Large intestine (tissue), 3 donors: ENCODE data around the gene POLD1. TPM values are rescaled to one million over a fixed set of nuclear protein-coding genes. Genes with fewer than 3 reads are reported as not detected.

Experiments used
- DNase-seq, 2 donors: peaks; one replicate each; pipeline versions ENCODE4 v3.0.0 to v3.0.0-alpha.2; 2013
- H3K27ac ChIP-seq: one replicate; pipeline ENCODE4 v1.5.1; 2013; ENCODE audit warnings: low read length
- H3K27me3 ChIP-seq: 2 replicates; pipeline ENCODE4 v1.6.1; 2013; ENCODE audit warnings: low read length; ENCODE audit not compliant: control insufficient read depth, insufficient read depth
- H3K36me3 ChIP-seq: 2 replicates; pipeline ENCODE4 v1.6.1; 2013; ENCODE audit warnings: low read length; ENCODE audit not compliant: control insufficient read depth, insufficient read depth
- H3K4me1 ChIP-seq: one replicate; pipeline ENCODE4 v1.6.1; 2013; ENCODE audit warnings: low read length; ENCODE audit not compliant: control insufficient read depth, insufficient read depth
- H3K4me3 ChIP-seq: one replicate; pipeline ENCODE4 v1.5.1; 2013; ENCODE audit warnings: low read length
- H3K9me3 ChIP-seq: one replicate; pipeline ENCODE4 v1.6.1; 2013; ENCODE audit warnings: mild to moderate bottlenecking, low read depth, low read length, moderate library complexity; ENCODE audit not compliant: control insufficient read depth
- WGBS: methylation state at CpG from one replicate; pipeline ENCODE4 v1.1.5; 2013; ENCODE audit warnings: low lambda C conversion rate; ENCODE audit not compliant: insufficient coverage; 5-methylcytosine and 5-hydroxymethylcytosine counted together
- polyA plus RNA-seq: library from polyadenylated mRNA; unstranded; fragments of 120-200 nt; gene quantifications from one replicate; pipeline ENCODE4 v1.2.1, GENCODE V29; 2013

Gene POLD1
- polyA plus RNA-seq, 1 donor: 26.1 TPM

DNA sequence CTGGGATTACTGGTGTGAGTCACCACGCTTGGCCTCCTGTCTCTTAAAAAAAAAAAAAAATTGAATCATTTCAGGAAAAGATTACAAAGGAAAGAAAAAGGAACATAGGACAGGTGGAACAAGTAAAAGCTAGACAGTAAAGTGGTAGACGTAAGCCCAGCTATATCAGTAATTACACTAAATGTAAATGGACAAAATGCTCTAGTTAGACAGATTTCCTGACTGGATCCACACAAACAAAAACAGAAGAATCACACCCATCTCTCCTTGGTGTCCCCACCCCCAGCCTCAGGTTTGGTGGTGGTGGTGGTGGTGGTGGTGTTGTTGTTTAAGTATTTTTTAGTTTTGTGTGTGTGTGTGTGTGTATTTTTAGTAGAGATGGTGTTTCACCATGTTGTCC, 28.3 kb downstream of the POLD1 start:
- Histone ChIP-seq H3K36me3 (peaks cover 14% of the 10 kb centered on the region), H3K4me3 (no peak overlapping the region), H3K27ac (no peak overlapping the region), H3K9me3 (peaks cover 5% of the 10 kb centered on the region), H3K27me3 (no peaks in the 10 kb centered on the region), H3K4me1 (peaks cover 22% of the 10 kb centered on the region)
- WGBS: 100% methylated on average over 1 of the region's 2 CpGs
- DNase-seq: no peak

DNA sequence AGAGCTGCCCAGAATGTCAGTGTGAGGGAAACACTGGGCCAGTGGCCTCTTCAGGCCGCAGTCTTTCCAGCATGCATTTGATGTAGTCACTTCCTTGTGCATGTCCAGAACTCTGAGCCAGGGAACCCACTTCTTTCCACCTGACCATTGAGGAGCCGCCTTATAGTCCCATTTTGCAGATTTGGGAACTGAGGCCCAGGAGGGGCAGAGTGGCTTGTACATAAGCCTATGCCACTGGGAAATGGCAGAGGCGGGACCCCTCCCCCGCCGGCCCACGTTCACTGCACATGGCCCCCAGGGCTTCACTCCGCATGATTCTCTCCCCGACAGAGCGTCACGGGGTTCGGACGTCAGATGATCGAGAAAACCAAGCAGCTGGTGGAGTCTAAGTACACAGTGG, 28.9 kb downstream of the POLD1 start:
- DNase-seq: no peak
- WGBS: no CpG with 5 or more reads among the region's 13 CpGs
- no peak overlapping the region for H3K27ac ChIP-seq

DNA sequence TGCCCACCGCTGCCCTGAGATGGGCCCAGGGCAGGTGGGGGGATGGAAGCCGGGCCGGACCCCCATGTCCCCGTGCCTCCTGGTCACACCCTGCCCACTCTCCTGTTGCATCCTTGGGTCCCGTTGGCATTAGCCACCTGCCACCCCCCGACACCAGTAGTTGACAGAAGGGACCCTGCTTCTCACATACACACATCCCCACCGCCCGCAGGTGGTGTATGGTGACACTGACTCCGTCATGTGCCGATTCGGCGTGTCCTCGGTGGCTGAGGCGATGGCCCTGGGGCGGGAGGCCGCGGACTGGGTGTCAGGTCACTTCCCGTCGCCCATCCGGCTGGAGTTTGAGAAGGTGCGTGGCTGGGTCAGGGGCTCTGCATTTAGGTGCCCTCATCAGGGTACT, 29.4 kb downstream of the POLD1 start:
- WGBS: no CpG with 5 or more reads among the region's 21 CpGs

More for the DNA sequence above, 28.9 kb downstream of the POLD1 start:
- H3K36me3 ChIP-seq: peaks cover 14% of the 10 kb centered on the region
- peaks cover 22% of the 10 kb centered on the region for H3K4me1 ChIP-seq
- peaks cover 5% of the 10 kb centered on the region for H3K27me3 ChIP-seq
- no peak overlapping the region for H3K4me3 ChIP-seq
- H3K9me3 ChIP-seq: peaks cover 5% of the 10 kb centered on the region

DNA sequence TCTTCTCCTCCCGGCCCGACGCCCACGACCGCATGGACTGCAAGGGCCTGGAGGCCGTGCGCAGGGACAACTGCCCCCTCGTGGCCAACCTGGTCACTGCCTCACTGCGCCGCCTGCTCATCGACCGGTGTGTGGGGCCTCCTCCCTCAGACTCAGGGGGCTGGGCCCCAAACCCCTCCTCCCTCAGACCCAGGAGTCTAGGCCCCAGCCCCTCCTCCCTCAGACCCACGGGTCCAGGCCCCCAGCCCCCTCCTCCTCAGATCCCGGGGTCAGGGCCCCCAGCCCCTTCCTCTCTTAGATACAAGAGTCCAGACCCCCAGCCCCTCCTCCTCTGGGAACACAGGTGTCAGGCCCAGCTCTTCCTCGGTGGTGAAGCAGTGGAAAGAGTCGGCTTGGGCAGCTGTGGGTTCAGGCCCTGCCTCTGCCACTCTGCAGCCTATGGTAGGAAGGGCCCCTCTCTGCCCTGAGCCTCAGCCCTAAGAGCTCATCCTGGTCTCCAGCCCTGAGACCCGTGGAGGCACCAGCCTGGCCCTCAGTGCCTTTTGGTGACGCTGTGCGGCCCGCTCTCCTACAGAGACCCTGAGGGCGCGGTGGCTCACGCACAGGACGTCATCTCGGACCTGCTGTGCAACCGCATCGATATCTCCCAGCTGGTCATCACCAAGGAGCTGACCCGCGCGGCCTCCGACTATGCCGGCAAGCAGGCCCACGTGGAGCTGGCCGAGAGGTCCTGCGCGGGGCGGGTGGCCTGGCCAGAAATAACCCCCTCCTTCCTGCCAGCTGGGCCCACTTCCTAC, 30.9 kb downstream of the POLD1 start:
- peaks cover 24% of the 10 kb centered on the region for H3K27me3 ChIP-seq
- H3K4me3 ChIP-seq: no peak overlapping the region
- H3K36me3 ChIP-seq: peaks cover 4% of the 10 kb centered on the region
- peak; percentile 62 to 66 for DNase-seq
- H3K9me3 ChIP-seq: peaks cover 5% of the 10 kb centered on the region
- H3K4me1 ChIP-seq: peaks cover 21% of the 10 kb centered on the region
- H3K27ac ChIP-seq: no peak overlapping the region
- WGBS: no CpG with 5 or more reads among the region's 37 CpGs

More for the DNA sequence above, 29.4 kb downstream of the POLD1 start:
- peaks cover 14% of the 10 kb centered on the region for H3K36me3 ChIP-seq
- H3K9me3 ChIP-seq: peaks cover 5% of the 10 kb centered on the region
- peaks cover 22% of the 10 kb centered on the region for H3K4me1 ChIP-seq
- DNase-seq: no peak
- no peak overlapping the region for H3K27ac ChIP-seq
- H3K27me3 ChIP-seq: peaks cover 9% of the 10 kb centered on the region
- no peak overlapping the region for H3K4me3 ChIP-seq

DNA sequence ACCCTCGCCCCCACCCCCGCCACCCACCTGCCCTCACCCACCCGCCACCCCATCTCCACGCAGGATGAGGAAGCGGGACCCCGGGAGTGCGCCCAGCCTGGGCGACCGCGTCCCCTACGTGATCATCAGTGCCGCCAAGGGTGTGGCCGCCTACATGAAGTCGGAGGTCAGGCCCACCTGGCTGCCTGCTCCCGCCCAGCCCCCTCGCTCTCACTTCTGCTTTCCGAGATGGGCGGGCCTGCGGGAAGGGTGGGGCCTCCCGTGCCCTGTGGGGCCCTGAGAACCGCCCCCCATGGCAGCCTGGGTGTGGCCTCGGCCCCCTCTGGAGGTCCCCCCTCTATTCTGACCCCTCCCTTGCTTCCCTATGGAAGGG, 31.5 kb downstream of the POLD1 start:
- no CpG with 5 or more reads among the region's 22 CpGs for WGBS
- Histone ChIP-seq H3K36me3 (peaks cover 4% of the 10 kb centered on the region), H3K27me3 (peaks cover 24% of the 10 kb centered on the region), H3K27ac (no peak overlapping the region), H3K4me3 (no peak overlapping the region), H3K4me1 (peaks cover 15% of the 10 kb centered on the region), H3K9me3 (peaks cover 5% of the 10 kb centered on the region)
- DNase-seq: no peak

DNA sequence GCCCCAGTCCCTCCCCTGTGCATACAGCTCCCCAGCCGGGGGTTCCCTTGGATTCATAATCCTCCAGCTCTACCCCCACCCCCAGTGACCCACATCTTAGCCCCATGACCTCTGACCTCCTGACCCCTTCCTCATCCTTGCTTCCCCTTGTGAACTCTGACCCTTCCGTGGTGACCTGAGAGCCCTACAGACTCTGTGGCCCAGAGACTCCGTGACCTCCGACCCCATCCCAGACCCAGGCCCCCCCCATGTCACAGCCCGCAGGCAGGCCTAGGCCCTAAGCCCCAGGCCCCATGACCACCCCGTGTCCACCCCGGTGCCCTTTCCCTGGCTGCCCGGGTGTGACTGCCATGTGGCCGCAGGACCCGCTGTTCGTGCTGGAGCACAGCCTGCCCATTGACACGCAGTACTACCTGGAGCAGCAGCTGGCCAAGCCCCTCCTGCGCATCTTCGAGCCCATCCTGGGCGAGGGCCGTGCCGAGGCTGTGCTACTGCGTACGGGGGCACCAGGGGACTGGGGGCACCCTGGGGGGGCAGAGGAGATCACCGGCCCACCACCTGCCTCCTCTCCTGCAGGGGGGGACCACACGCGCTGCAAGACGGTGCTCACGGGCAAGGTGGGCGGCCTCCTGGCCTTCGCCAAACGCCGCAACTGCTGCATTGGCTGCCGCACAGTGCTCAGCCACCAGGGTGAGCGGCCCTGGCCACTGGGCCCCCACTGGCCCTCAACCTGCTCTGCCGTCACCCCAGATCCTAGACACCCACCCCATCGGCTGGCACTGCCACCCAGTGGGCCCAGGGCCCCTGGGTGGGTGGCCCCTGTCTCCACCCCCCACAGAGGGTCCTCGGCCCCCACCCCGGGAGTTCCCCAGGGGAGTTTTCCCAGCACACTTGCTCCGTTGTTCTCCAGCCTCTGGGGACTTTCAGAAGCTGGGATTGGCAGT, 32.2 kb downstream of the POLD1 start:
- no peak overlapping the region for H3K4me3 ChIP-seq
- WGBS: 80% methylated on average over 2 of the region's 35 CpGs
- H3K4me1 ChIP-seq: peaks cover 9% of the 10 kb centered on the region
- peaks cover 5% of the 10 kb centered on the region for H3K9me3 ChIP-seq
- no peak for DNase-seq
- H3K27me3 ChIP-seq: peaks cover 24% of the 10 kb centered on the region
- H3K27ac ChIP-seq: no peak overlapping the region
- peaks cover 4% of the 10 kb centered on the region for H3K36me3 ChIP-seq

DNA sequence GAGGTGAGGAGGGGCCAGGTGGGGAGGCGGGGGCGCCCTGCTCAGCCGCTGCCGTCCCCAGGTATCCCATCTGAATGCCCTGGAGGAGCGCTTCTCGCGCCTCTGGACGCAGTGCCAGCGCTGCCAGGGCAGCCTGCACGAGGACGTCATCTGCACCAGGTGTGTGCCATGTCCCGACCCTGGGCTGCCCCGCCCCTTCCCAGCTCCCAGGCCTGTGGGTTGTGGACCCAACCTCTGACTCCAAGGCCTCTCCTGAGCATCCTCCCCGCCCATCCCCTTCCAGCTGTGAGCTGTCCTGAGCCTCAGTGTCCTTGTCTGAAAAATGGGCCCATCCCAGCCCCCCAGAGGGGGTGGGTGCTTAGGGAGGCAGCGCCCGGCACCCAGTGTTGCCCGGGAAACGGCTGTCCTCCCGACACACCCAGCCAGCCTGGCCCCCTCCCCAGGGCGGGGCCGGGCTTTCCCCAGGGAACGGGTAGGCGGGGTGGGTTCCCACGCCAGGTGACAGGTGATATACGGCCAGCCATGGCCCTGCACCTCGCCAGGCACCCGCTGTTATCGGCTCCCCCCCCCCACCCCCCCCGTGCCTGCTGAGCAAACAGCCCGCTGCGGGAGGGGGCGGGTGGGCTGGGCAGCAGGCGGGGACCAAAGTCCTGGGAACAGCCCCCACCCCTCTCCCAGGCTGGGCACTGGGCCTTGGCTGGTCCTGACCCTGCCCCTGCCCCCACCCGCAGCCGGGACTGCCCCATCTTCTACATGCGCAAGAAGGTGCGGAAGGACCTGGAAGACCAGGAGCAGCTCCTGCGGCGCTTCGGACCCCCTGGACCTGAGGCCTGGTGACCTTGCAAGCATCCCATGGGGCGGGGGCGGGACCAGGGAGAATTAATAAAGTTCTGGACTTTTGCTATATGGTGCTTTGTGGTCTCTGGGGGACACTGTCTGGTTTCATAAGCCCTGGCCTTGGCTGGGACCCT, 33.2 kb downstream of the POLD1 start:
- Histone ChIP-seq H3K4me1 (peaks cover 8% of the 10 kb centered on the region), H3K4me3 (no peak overlapping the region), H3K36me3 (peaks cover 4% of the 10 kb centered on the region), H3K27me3 (peaks cover 24% of the 10 kb centered on the region), H3K27ac (no peak overlapping the region), H3K9me3 (peaks cover 5% of the 10 kb centered on the region)
- no CpG with 5 or more reads among the region's 42 CpGs for WGBS
- DNase-seq: peak in 1 of 2 donors; percentile 46

DNA sequence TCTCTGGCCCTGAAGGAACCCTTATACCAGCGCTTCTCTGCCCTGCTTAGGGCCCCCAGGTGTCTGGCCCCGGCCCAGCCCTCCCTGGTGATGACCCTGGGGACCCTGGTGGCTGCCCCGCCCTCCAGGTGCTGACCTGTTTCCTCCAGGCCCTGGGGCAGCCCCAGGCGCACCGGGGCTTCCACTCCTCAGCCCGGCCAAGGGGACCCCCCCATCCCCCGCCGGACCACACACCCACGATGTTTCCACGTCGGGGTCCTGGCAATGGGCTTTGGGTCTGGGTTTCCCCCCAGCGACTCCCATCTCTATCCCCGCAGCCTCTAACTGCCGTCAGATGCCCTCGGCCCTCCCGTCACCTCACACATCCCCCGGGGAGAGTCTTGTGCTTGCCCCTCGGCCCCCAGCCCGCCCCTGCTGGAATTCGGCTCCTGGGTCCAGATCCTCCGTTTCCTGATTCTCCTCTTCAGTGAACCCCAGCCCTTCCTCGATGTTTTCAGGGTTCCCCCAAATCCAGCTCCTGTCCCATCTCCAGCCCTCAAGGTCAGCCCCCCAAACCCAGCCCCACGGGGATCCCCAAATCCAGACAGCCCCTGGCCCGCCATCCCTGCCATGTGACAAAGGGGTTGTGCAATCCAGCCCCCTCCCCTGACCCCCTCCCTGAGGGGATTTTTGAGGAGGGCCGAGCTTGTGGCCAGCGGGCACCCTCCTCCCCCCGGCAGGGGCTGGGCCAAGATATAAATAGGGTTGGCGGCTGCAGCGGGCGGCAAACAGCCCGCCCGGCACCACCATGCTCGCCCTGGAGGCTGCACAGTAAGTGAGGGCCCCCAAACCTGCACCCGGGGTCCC, 34.3 kb downstream of the POLD1 start, which contains the start of gene SPIB:
TSS of gene SPIB (plus strand) at position 763 of the 846 bp plus-strand sequence. CDS start at position 788, 25 bp downstream.
- DNase-seq: no peak
- Histone ChIP-seq H3K9me3 (peaks cover 5% of the 10 kb centered on the region), H3K27ac (no peak within 1 kb of the TSS), H3K27me3 (peaks cover 24% of the 10 kb centered on the region), H3K36me3 (peaks cover 3% of the 10 kb centered on the region), H3K4me1 (peaks cover 8% of the 10 kb centered on the region), H3K4me3 (no peak within 1 kb of the TSS)
- WGBS: 20% methylated on average over 1 of the region's 34 CpGs

DNA sequence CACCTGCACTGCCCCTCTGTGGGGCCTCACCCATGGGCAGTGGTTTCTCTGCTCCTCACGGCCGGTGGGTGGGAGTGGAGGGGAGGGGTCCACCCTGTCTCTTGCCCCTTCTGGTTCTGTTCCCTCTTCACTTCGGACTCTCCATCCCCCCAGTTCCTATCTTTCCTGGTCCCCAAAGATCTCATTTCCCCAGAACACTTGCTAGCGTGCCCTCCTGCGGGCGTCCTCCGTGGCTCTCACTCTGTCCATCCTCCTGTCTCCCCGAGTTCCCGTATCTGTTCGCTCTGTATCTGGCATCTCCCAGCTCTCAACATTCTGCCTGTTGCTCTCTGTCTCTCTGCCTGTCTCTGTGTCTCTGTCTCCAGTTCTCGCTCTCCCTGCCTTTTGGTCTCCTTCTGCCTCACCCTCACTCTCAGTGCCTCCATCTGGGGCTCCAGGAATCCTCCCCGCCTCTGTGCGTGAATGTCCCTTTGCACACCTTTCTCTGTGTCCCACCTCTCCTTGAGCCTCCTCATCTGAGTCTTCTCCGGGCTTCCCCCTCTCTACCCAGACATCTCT, 35.0 kb downstream of the POLD1 start:
- Histone ChIP-seq H3K9me3 (peaks cover 5% of the 10 kb centered on the region), H3K36me3 (no peaks in the 10 kb centered on the region), H3K27me3 (peaks cover 24% of the 10 kb centered on the region), H3K27ac (no peak overlapping the region), H3K4me1 (peaks cover 8% of the 10 kb centered on the region), H3K4me3 (no peak overlapping the region)
- no peak for DNase-seq
- WGBS: 10% methylated on average over 8 of the region's 14 CpGs
